DND-41 (cell line): ENCODE results near the gene TRA2A.
A peak's percentile ranks its signal among the peaks of the same experiment; 100 is the strongest.

ENCODE experiments used
- ATAC-seq: fragments of 200-7000 bp; cut with Tn5 transposase; 3 replicates; pipeline ENCODE4 v1.9.1; 2021; ENCODE audit warnings: low read depth; ENCODE audit not compliant: insufficient read depth
- DNase-seq: peaks from one replicate; pipeline ENCODE4 v3.0.0-alpha.2; 2020
- H2AFZ ChIP-seq: 2 replicates; pipeline ENCODE4 v1.6.0; 2012; ENCODE audit warnings: low read depth, low read length
- H3K27ac ChIP-seq: 2 replicates; pipeline ENCODE4 v1.5.1; 2012; ENCODE audit warnings: low read length, inconsistent platforms
- H3K27me3 ChIP-seq: fragments of 200-600 bp; sonication (generic); 2 replicates; pipeline ENCODE4 v1.6.0; 2012; ENCODE audit warnings: low read length, mild to moderate bottlenecking, inconsistent platforms; ENCODE audit not compliant: insufficient read depth, poor library complexity
- H3K36me3 ChIP-seq: 2 replicates; pipeline ENCODE4 v1.5.1; 2012; ENCODE audit warnings: low read length, inconsistent platforms; ENCODE audit not compliant: insufficient read depth
- H3K4me1 ChIP-seq: 2 replicates; pipeline ENCODE4 v1.5.1; 2012; ENCODE audit warnings: mild to moderate bottlenecking, low read length; ENCODE audit not compliant: insufficient read depth
- H3K4me2 ChIP-seq: 2 replicates; pipeline ENCODE4 v1.6.0; 2012; ENCODE audit warnings: mild to moderate bottlenecking, moderate library complexity, low read length, inconsistent platforms; ENCODE audit not compliant: insufficient read depth
- H3K4me3 ChIP-seq, 2 experiments: fragments of 200-600 bp in 1 of 2; shearing (Covaris generic) in 1 of 2; 2 replicates each; pipeline ENCODE4 v1.5.1; 2012 to 2016; ENCODE audit warnings: inconsistent platforms in 2 of 2, low read length in 2 of 2, mild to moderate bottlenecking in 2 of 2, low read depth in 1 of 2, moderate library complexity in 1 of 2
- H3K79me2 ChIP-seq: 2 replicates; pipeline ENCODE4 v1.6.0; 2012; ENCODE audit warnings: low read length, inconsistent platforms; ENCODE audit not compliant: insufficient read depth
- H3K9ac ChIP-seq: 2 replicates; pipeline ENCODE4 v1.6.0; 2012; ENCODE audit warnings: low read depth, mild to moderate bottlenecking, inconsistent platforms, low read length, moderate library complexity
- H3K9me3 ChIP-seq: 2 replicates; pipeline ENCODE4 v1.5.1; 2012; ENCODE audit warnings: low read length, moderate library complexity, mild to moderate bottlenecking, inconsistent platforms; ENCODE audit not compliant: insufficient read depth, severe bottlenecking
- H4K20me1 ChIP-seq: 2 replicates; pipeline ENCODE4 v1.6.0; 2012; ENCODE audit warnings: low read length; ENCODE audit not compliant: insufficient read depth
- CTCF ChIP-seq: IDR thresholded peaks from 2 replicates; pipeline ENCODE4 v1.5.1; 2012; ENCODE audit warnings: borderline replicate concordance, low read length, moderate library complexity, mild to moderate bottlenecking; ENCODE audit not compliant: poor library complexity, severe bottlenecking; ENCODE audit errors: extremely low read depth
- EZH2 ChIP-seq: IDR thresholded peaks from 3 replicates; pipeline ENCODE4 v1.6.1; 2012; ENCODE audit warnings: borderline replicate concordance, low read depth, mild to moderate bottlenecking, moderate library complexity, low read length, inconsistent platforms; ENCODE audit not compliant: severe bottlenecking

Gene TRA2A

GRCh38 chr7:23532490-23533237 lies 883 bp upstream of the TRA2A start:
- peaks cover 15% of the 10 kb centered on the region; the same call in 1 of the 2 replicates for H3K36me3 ChIP-seq
- H3K79me2 ChIP-seq = peaks cover 46% of the 10 kb centered on the region
- H4K20me1 ChIP-seq = peaks cover 37% of the 10 kb centered on the region
- H3K4me3 ChIP-seq = peak overlapping the region in 1 of 2 experiments; percentile 98; a peak in 2 of 4 replicates
- H3K27ac ChIP-seq = peak overlapping the region; percentile 98
- H3K4me1 ChIP-seq = peaks cover 38% of the 10 kb centered on the region
- H3K4me2 ChIP-seq = peak overlapping the region; percentile 64
- TF ChIP-seq CTCF (no peak), EZH2 (no peak)
- ATAC-seq = no peak
- no peaks in the 10 kb centered on the region for H3K27me3 ChIP-seq
- H2AFZ ChIP-seq = peak overlapping the region; percentile 91
- no peak for DNase-seq
- H3K9me3 ChIP-seq = no peaks in the 10 kb centered on the region
- peak overlapping the region; percentile 98 for H3K9ac ChIP-seq

GRCh38 chr7:23531050-23531793 lies 559 bp downstream of the TRA2A start:
- Histone ChIP-seq H3K4me2 (peak overlapping the region; percentile 64), H2AFZ (peak overlapping the region; percentile 89), H4K20me1 (peaks cover 47% of the 10 kb centered on the region), H3K9me3 (no peaks in the 10 kb centered on the region), H3K27ac (peak overlapping the region; percentile 98), H3K4me1 (peaks cover 49% of the 10 kb centered on the region), H3K4me3 (peak overlapping the region; percentile 78 to 98), H3K27me3 (no peaks in the 10 kb centered on the region), H3K9ac (peak overlapping the region; percentile 98), H3K79me2 (peaks cover 60% of the 10 kb centered on the region), H3K36me3 (peaks cover 15% of the 10 kb centered on the region; the same call in 1 of the 2 replicates)
- TF ChIP-seq CTCF (peak; percentile 11), EZH2 (no peak)
- DNase-seq (peak; percentile 77), ATAC-seq (peak; percentile 61)

GRCh38 chr7:23530405-23530804 lies 1.4 kb downstream of the TRA2A start:
- Histone ChIP-seq H3K4me1 (peaks cover 57% of the 10 kb centered on the region), H3K9me3 (no peaks in the 10 kb centered on the region), H3K4me2 (peak overlapping the region; percentile 64), H2AFZ (no peak overlapping the region), H3K9ac (peak overlapping the region; percentile 98), H4K20me1 (peaks cover 55% of the 10 kb centered on the region), H3K36me3 (peaks cover 20% of the 10 kb centered on the region; the same call in 1 of the 2 replicates), H3K27me3 (no peaks in the 10 kb centered on the region), H3K27ac (peak overlapping the region; percentile 98), H3K79me2 (peaks cover 69% of the 10 kb centered on the region), H3K4me3 (peak overlapping the region; percentile 78 to 98)
- ATAC-seq = no peak
- TF ChIP-seq EZH2 (no peak), CTCF (peak; percentile 38)
- DNase-seq = no peak
